ENCODE measurements around the gene RNU1-1.
A peak's percentile ranks its signal among the peaks of the same experiment; 100 is the strongest.
"Not testable (repeated sequence)": the region's sequence is repeated elsewhere in the genome, so short reads cannot be mapped to it uniquely, and the experiment has no call there.

The RNU1-1 gene

DNA sequence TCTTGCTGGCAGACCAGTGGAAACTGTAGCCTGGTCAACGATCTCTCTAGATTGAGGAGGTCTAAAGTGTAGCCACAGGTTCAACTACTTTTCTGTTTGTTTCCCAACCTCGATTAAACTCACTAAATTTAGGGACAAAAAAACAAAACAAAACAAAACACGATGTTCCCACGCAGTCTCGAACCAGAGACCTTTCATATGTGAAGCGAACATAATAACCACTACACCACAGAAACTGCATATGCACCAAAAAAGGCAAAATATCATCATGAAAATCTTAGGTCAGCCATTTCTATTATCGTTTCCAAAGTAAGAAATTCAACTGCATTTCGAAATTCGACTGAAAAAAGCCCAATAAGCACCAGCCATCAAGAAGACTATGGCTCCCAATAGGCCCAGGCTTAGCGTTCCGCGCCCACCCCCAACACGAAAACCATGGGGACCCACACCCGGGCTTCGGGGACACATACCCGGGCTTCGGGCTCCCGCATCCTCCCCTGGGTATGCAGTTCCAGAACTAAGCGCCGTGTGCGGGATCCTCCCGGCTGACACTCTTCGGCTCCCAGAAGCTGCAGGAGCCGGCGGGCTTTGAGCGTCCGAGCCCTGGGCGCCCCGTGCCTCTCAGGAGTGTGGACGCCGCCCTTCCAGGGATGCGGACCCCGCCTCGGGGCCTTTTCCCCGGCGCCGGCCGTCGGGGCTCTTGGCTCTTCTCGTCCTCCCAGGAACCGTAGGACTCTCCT lies 33.6 kb upstream of the RNU1-1 start:
- H2BK120ac ChIP-seq (ENCODE audit: low read depth, low read length); H3K14ac ChIP-seq (ENCODE audit: low read length in 2 of 2); H3K79me1 ChIP-seq (replicated peaks; ENCODE audit: low read length, poor library complexity, severe bottlenecking); H3K23ac ChIP-seq (ENCODE audit: low read length in 2 of 2); DNase-seq; H3K4me1 ChIP-seq (ENCODE audit: control insufficient read depth, insufficient read depth, low read depth, low read length); H4K8ac ChIP-seq (ENCODE audit: low read length); H3K4me2 ChIP-seq (ENCODE audit: low read length, poor library complexity, severe bottlenecking); H3K27me3 ChIP-seq (ENCODE audit: control insufficient read depth in 1 of 2, insufficient read depth in 1 of 2, low read length in 2 of 2); H3K9ac ChIP-seq (ENCODE audit: low read length); H3K4ac ChIP-seq (ENCODE audit: low read depth in 1 of 2, low read length in 2 of 2); H4K91ac ChIP-seq (ENCODE audit: low read length); H2BK15ac ChIP-seq (ENCODE audit: low read depth, poor library complexity, severe bottlenecking); H3K36me3 ChIP-seq (ENCODE audit: control insufficient read depth in 1 of 2, insufficient read depth in 2 of 2, low read depth in 1 of 2, low read length in 2 of 2); H3K9me3 ChIP-seq (ENCODE audit: control insufficient read depth, low read length); H3K4me3 ChIP-seq (ENCODE audit: insufficient read depth in 1 of 2, low read depth in 1 of 2, low read length in 2 of 2); H2BK5ac ChIP-seq (ENCODE audit: low read depth, low read length, poor library complexity, severe bottlenecking); H2BK12ac ChIP-seq (ENCODE audit: low read length in 2 of 2); H3K18ac ChIP-seq (ENCODE audit: low read depth in 1 of 2, low read length in 2 of 2); H2AK5ac ChIP-seq (ENCODE audit: low read length, severe bottlenecking); H2AFZ ChIP-seq (ENCODE audit: low read depth, low read length); H3K27ac ChIP-seq (ENCODE audit: low read length, poor library complexity, severe bottlenecking): not testable (repeated sequence)
- no CpG with 5 or more reads among the region's 41 CpGs for WGBS

DNA sequence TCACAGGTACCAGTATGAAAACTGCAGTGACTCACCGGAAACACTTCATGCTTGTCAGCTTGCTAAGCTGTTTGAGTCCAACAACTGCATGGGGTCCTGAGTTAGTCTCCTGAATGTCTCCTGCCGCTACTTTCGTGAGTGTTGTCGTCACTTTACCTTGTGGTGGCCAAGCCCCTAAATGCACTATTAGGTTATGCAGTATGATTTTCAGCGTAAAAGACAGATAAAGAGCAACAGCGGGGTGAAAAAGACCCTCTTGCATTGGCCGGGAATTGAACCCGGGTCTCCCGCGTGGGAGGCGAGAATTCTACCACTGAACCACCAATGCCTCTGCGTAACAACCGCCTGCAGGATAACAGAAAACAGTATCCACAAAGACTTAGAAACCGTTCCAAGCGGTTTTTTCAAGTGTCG lies 31.6 kb upstream of the RNU1-1 start:
- 7% methylated on average over 12 of the region's 16 CpGs for WGBS
- H2BK5ac ChIP-seq (ENCODE audit: low read depth, low read length, poor library complexity, severe bottlenecking) = not testable (repeated sequence)

DNA sequence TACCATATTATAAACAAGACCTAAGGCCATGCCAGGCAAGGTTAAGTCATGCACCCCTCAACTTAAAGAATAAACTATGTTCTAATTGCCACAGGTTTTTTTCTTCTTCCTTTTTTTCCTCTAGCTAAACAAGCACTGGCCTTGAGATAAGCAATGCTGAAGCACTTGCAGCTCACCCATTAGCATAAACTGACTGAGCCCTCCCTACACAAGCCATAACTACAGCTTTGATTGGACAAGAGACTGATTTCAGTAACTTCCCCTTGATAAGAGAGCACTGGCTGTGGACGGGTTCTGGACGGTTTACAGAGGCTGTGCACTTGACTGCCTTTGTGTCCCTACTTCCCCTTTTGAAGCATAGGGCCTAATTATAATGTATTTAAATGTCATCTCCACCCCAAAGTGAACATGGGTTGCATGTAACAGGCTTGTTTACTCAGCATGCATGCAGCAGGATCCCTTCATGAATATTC lies 26.4 kb upstream of the RNU1-1 start:
- not testable (repeated sequence) for H3K9ac ChIP-seq (ENCODE audit: low read length); H2AK5ac ChIP-seq (ENCODE audit: low read length, severe bottlenecking); H2BK15ac ChIP-seq (ENCODE audit: low read depth, poor library complexity, severe bottlenecking); H3K4me3 ChIP-seq (ENCODE audit: insufficient read depth in 1 of 2, low read depth in 1 of 2, low read length in 2 of 2); H3K4ac ChIP-seq (ENCODE audit: low read depth in 1 of 2, low read length in 2 of 2); H3K4me2 ChIP-seq (ENCODE audit: low read length, poor library complexity, severe bottlenecking); H2BK12ac ChIP-seq (ENCODE audit: low read length in 2 of 2); H3K27me3 ChIP-seq (ENCODE audit: control insufficient read depth in 1 of 2, insufficient read depth in 1 of 2, low read length in 2 of 2); H3K14ac ChIP-seq (ENCODE audit: low read length in 2 of 2); H3K23ac ChIP-seq (ENCODE audit: low read length in 2 of 2); H3K9me3 ChIP-seq (ENCODE audit: control insufficient read depth, low read length); H3K4me1 ChIP-seq (ENCODE audit: control insufficient read depth, insufficient read depth, low read depth, low read length); H2BK120ac ChIP-seq (ENCODE audit: low read depth, low read length); H2AFZ ChIP-seq (ENCODE audit: low read depth, low read length); H4K91ac ChIP-seq (ENCODE audit: low read length); H2BK5ac ChIP-seq (ENCODE audit: low read depth, low read length, poor library complexity, severe bottlenecking); H3K36me3 ChIP-seq (ENCODE audit: control insufficient read depth in 1 of 2, insufficient read depth in 2 of 2, low read depth in 1 of 2, low read length in 2 of 2); H4K8ac ChIP-seq (ENCODE audit: low read length); DNase-seq; H3K79me1 ChIP-seq (replicated peaks; ENCODE audit: low read length, poor library complexity, severe bottlenecking); H3K18ac ChIP-seq (ENCODE audit: low read depth in 1 of 2, low read length in 2 of 2); H3K27ac ChIP-seq (ENCODE audit: low read length, poor library complexity, severe bottlenecking)
- no CpG with 5 or more reads among the region's 2 CpGs for WGBS

More for the DNA sequence above, 31.6 kb upstream of the RNU1-1 start:
- not testable (repeated sequence) for H3K27ac ChIP-seq (ENCODE audit: low read length, poor library complexity, severe bottlenecking); H3K14ac ChIP-seq (ENCODE audit: low read length in 2 of 2); H3K27me3 ChIP-seq (ENCODE audit: control insufficient read depth in 1 of 2, insufficient read depth in 1 of 2, low read length in 2 of 2); H3K18ac ChIP-seq (ENCODE audit: low read depth in 1 of 2, low read length in 2 of 2); H4K91ac ChIP-seq (ENCODE audit: low read length); H3K4ac ChIP-seq (ENCODE audit: low read depth in 1 of 2, low read length in 2 of 2); H3K9ac ChIP-seq (ENCODE audit: low read length); H3K4me1 ChIP-seq (ENCODE audit: control insufficient read depth, insufficient read depth, low read depth, low read length); H3K4me3 ChIP-seq (ENCODE audit: insufficient read depth in 1 of 2, low read depth in 1 of 2, low read length in 2 of 2); H2AFZ ChIP-seq (ENCODE audit: low read depth, low read length); H3K36me3 ChIP-seq (ENCODE audit: control insufficient read depth in 1 of 2, insufficient read depth in 2 of 2, low read depth in 1 of 2, low read length in 2 of 2); H3K79me1 ChIP-seq (replicated peaks; ENCODE audit: low read length, poor library complexity, severe bottlenecking); H3K9me3 ChIP-seq (ENCODE audit: control insufficient read depth, low read length); H3K23ac ChIP-seq (ENCODE audit: low read length in 2 of 2); H4K8ac ChIP-seq (ENCODE audit: low read length); H3K4me2 ChIP-seq (ENCODE audit: low read length, poor library complexity, severe bottlenecking); H2BK12ac ChIP-seq (ENCODE audit: low read length in 2 of 2); H2BK15ac ChIP-seq (ENCODE audit: low read depth, poor library complexity, severe bottlenecking); H2AK5ac ChIP-seq (ENCODE audit: low read length, severe bottlenecking); H2BK120ac ChIP-seq (ENCODE audit: low read depth, low read length)
- peak; percentile 59 for DNase-seq

DNA sequence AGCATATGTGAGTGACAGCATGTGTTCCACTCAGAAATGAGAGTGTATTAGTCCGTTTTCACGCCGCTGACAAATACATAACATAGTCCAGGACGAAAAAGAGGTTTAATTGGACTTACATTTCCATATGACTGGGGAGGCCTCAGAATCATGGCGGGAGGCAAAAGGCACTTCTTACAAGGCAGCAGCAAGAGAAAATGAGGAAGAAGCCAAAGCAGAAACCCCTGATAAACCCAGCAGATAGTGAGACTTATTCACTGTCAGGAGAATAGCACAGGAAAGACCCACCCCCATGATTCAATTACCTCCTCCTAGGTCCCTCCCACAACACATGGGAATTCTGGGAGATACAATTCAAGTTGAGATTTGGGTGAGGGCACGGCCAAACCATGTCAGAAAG lies 23.4 kb upstream of the RNU1-1 start:
- H2BK5ac ChIP-seq (ENCODE audit: low read depth, low read length, poor library complexity, severe bottlenecking); DNase-seq; H3K4me2 ChIP-seq (ENCODE audit: low read length, poor library complexity, severe bottlenecking); H4K8ac ChIP-seq (ENCODE audit: low read length); H3K27ac ChIP-seq (ENCODE audit: low read length, poor library complexity, severe bottlenecking); H3K23ac ChIP-seq (ENCODE audit: low read length in 2 of 2); H2BK120ac ChIP-seq (ENCODE audit: low read depth, low read length); H3K9ac ChIP-seq (ENCODE audit: low read length); H3K4ac ChIP-seq (ENCODE audit: low read depth in 1 of 2, low read length in 2 of 2); H3K14ac ChIP-seq (ENCODE audit: low read length in 2 of 2); H2AFZ ChIP-seq (ENCODE audit: low read depth, low read length); H3K36me3 ChIP-seq (ENCODE audit: control insufficient read depth in 1 of 2, insufficient read depth in 2 of 2, low read depth in 1 of 2, low read length in 2 of 2); H3K79me1 ChIP-seq (replicated peaks; ENCODE audit: low read length, poor library complexity, severe bottlenecking); H3K9me3 ChIP-seq (ENCODE audit: control insufficient read depth, low read length); H4K91ac ChIP-seq (ENCODE audit: low read length); H3K18ac ChIP-seq (ENCODE audit: low read depth in 1 of 2, low read length in 2 of 2); H2AK5ac ChIP-seq (ENCODE audit: low read length, severe bottlenecking); H2BK15ac ChIP-seq (ENCODE audit: low read depth, poor library complexity, severe bottlenecking); H3K27me3 ChIP-seq (ENCODE audit: control insufficient read depth in 1 of 2, insufficient read depth in 1 of 2, low read length in 2 of 2); H3K4me1 ChIP-seq (ENCODE audit: control insufficient read depth, insufficient read depth, low read depth, low read length); H2BK12ac ChIP-seq (ENCODE audit: low read length in 2 of 2); H3K4me3 ChIP-seq (ENCODE audit: insufficient read depth in 1 of 2, low read depth in 1 of 2, low read length in 2 of 2): not testable (repeated sequence)
- 89% methylated on average over 4 of the region's 6 CpGs for WGBS

Measured in mesenchymal stem cell (in vitro differentiated cells and primary cell).